HL-60 (cell line): ENCODE results near the gene TARBP2.

Source experiments
- DNase-seq, 2 experiments: peaks; one replicate each; pipeline ENCODE4 v3.0.0-alpha.2; 2010 to 2020; ENCODE audit warnings: low read depth in 1 of 2, low spot score in 1 of 2
- H3K27ac ChIP-seq: fragments of 250-450 bp; sonication (Bioruptor Pico); replicated peaks from 2 replicates; pipeline ENCODE4 v1.5.1; 2020; ENCODE audit warnings: mild to moderate bottlenecking, moderate library complexity
- H3K27me3 ChIP-seq: fragments of 250-450 bp; sonication (Bioruptor Pico); 2 replicates; pipeline ENCODE4 v1.5.1; 2021; ENCODE audit warnings: mild to moderate bottlenecking, moderate library complexity; ENCODE audit not compliant: insufficient read depth, poor library complexity, severe bottlenecking
- H3K4me3 ChIP-seq: replicated peaks from 2 replicates; pipeline ENCODE4 v1.5.1; 2011; ENCODE audit warnings: mild to moderate bottlenecking, control low read depth, low read length; ENCODE audit not compliant: insufficient read depth
- GABPA ChIP-seq: IDR thresholded peaks from 2 replicates; pipeline ENCODE4 v1.6.1; 2012; ENCODE audit warnings: low read depth
- POLR2AphosphoS5 ChIP-seq: IDR thresholded peaks from 2 replicates; pipeline ENCODE4 v1.6.1; 2012; ENCODE audit warnings: low read depth
- SPI1 ChIP-seq: IDR thresholded peaks from 2 replicates; pipeline ENCODE4 v1.6.1; 2012; ENCODE audit warnings: low read depth, mild to moderate bottlenecking, borderline replicate concordance
- TF ChIP-seq, protein P1 (sequence below): IDR thresholded peaks from one replicate; pipeline ENCODE4 v1.5.1; 2011; ENCODE audit warnings: low read length, control low read depth, inconsistent platforms; ENCODE audit not compliant: insufficient read depth
- TF ChIP-seq, protein P2 (sequence below): IDR thresholded peaks from 2 replicates; pipeline ENCODE4 v1.6.1; 2012; ENCODE audit warnings: low read depth; ENCODE audit not compliant: insufficient replicate concordance

TARBP2 gene

GRCh38 chr12:53467082-53467481 lies 34.0 kb upstream of the TARBP2 start:
- H3K27ac ChIP-seq = no peak overlapping the region
- no peak for TF ChIP-seq GABPA
- TF ChIP-seq, protein P1, sequence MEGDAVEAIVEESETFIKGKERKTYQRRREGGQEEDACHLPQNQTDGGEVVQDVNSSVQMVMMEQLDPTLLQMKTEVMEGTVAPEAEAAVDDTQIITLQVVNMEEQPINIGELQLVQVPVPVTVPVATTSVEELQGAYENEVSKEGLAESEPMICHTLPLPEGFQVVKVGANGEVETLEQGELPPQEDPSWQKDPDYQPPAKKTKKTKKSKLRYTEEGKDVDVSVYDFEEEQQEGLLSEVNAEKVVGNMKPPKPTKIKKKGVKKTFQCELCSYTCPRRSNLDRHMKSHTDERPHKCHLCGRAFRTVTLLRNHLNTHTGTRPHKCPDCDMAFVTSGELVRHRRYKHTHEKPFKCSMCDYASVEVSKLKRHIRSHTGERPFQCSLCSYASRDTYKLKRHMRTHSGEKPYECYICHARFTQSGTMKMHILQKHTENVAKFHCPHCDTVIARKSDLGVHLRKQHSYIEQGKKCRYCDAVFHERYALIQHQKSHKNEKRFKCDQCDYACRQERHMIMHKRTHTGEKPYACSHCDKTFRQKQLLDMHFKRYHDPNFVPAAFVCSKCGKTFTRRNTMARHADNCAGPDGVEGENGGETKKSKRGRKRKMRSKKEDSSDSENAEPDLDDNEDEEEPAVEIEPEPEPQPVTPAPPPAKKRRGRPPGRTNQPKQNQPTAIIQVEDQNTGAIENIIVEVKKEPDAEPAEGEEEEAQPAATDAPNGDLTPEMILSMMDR = no peak
- TF ChIP-seq, protein P2, sequence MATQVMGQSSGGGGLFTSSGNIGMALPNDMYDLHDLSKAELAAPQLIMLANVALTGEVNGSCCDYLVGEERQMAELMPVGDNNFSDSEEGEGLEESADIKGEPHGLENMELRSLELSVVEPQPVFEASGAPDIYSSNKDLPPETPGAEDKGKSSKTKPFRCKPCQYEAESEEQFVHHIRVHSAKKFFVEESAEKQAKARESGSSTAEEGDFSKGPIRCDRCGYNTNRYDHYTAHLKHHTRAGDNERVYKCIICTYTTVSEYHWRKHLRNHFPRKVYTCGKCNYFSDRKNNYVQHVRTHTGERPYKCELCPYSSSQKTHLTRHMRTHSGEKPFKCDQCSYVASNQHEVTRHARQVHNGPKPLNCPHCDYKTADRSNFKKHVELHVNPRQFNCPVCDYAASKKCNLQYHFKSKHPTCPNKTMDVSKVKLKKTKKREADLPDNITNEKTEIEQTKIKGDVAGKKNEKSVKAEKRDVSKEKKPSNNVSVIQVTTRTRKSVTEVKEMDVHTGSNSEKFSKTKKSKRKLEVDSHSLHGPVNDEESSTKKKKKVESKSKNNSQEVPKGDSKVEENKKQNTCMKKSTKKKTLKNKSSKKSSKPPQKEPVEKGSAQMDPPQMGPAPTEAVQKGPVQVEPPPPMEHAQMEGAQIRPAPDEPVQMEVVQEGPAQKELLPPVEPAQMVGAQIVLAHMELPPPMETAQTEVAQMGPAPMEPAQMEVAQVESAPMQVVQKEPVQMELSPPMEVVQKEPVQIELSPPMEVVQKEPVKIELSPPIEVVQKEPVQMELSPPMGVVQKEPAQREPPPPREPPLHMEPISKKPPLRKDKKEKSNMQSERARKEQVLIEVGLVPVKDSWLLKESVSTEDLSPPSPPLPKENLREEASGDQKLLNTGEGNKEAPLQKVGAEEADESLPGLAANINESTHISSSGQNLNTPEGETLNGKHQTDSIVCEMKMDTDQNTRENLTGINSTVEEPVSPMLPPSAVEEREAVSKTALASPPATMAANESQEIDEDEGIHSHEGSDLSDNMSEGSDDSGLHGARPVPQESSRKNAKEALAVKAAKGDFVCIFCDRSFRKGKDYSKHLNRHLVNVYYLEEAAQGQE = no peak
- TF ChIP-seq POLR2AphosphoS5 = no peak
- TF ChIP-seq SPI1 = no peak
- H3K4me3 ChIP-seq = no peak overlapping the region

DNA sequence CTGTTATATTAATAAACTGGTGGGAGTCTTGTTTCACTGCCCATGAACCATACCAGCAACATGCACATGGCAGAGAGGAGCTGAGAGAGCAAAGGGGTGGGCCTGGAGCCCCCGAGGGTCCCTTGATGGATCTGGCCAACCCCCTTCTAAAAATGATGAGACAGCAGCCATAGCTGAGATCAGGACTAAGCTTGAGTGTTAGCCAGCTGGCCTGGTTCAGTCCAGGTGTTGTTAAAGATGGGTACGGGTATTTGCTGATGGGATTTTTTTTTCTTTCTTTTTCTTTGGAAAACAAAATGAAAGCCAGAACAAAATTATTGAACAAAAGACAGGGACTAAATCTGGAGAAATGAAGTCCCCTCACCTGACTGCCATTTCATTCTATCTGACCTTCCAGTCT lies 33.2 kb upstream of the TARBP2 start:
- H3K4me3 ChIP-seq = no peak overlapping the region
- TF ChIP-seq POLR2AphosphoS5 (no peak), SPI1 (no peak), GABPA (no peak)
- TF ChIP-seq, protein P2 = no peak
- TF ChIP-seq, protein P1 = no peak
- no peak overlapping the region for H3K27ac ChIP-seq
- DNase-seq = no peak
- H3K27me3 ChIP-seq = no peaks in the 10 kb centered on the region

More at GRCh38 chr12:53467082-53467481, 34.0 kb upstream of the TARBP2 start:
- DNase-seq = no peak
- no peaks in the 10 kb centered on the region for H3K27me3 ChIP-seq

DNA sequence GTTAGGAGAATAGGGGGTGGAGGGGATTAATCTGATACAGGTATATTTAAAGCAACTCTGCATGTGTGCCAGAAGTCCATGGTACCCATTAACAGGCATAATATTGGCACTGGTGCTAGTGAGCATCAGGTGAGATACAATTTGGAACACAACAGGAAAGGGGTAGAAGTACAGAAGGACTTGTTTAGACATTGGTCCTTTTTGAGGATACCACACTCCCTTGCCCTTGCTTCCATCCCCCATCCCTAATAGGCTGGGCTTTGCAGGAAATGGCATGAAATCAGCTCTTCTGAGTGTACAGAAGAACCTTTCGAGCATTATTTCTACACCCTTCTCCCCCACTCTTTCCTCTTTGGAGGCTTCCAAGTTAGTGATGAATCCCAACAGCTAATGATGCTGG lies 32.8 kb upstream of the TARBP2 start:
- H3K27me3 ChIP-seq = no peaks in the 10 kb centered on the region
- TF ChIP-seq, protein P1 = no peak
- no peak for TF ChIP-seq POLR2AphosphoS5
- TF ChIP-seq, protein P2 = no peak
- TF ChIP-seq GABPA = no peak
- TF ChIP-seq SPI1 = no peak
- H3K27ac ChIP-seq = no peak overlapping the region

More for the DNA sequence above, 32.8 kb upstream of the TARBP2 start:
- no peak overlapping the region for H3K4me3 ChIP-seq
- DNase-seq = no peak
